Activated CD4-positive, alpha-beta T cell treated with anti-CD3 and anti-CD28 coated beads, Interleukin-2, amount 50 U/mL, for 24 hours (primary cell): ENCODE measurements around the gene PCCA.
A peak's percentile ranks its signal among the peaks of the same experiment; 100 is the strongest.
"Not testable (repeated sequence)": the region's sequence is repeated elsewhere in the genome, so short reads cannot be mapped to it uniquely, and the experiment has no call there.

Experiments used
- DNase-seq, 2 donors: peaks; one replicate each; pipeline ENCODE4 v3.0.0-alpha.2; 2020; ENCODE audit warnings: low read depth in 1 of 2, low spot score in 1 of 2

Gene PCCA

GRCh38 chr13:100564444-100565223, 475.7 kb downstream of the PCCA start:
- DNase-seq, result no peak

DNA sequence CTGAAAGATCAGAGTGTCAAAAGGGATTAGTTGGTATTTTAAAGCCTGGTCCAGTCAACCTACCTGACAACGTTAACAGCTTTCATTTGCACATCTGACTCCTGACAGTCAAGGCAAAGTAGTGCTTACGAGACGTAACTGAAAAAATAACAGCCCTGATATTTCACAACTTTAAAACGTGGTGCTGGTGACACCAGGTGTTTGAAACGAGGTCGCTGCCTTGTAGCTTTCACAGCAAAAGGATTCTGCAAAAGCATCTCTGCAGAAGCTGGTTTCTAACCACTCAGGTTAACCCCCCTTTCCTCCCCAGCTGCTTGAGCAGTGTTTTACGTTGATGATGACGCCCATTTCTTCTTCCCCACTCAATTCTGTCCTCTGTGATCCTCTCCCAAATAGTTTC, 476.4 kb downstream of the PCCA start:
- no peak for DNase-seq

- DNase-seq, result no peak
Measured at GRCh38 chr13:100566543-100566942, 477.6 kb downstream of the PCCA start.

DNA sequence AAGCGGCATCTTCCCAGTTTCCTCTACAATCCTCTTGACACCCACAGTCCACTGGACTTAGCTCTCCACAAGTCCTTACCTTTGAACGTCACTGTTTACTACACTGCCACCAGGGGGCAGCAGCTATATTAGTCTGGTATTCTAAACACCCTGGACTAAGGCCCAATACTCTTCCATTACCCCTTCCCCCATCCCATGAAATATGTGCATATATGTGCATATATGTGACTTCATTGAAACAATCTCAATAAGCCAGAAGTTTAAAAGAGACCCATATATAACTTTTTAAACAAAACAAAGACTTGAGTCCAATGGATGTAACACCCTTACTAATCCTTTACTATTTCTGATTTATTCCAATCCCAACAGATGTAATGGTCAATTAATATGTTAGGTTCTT, 484.2 kb downstream of the PCCA start:
- DNase-seq, result peak; percentile 35 to 70

DNA sequence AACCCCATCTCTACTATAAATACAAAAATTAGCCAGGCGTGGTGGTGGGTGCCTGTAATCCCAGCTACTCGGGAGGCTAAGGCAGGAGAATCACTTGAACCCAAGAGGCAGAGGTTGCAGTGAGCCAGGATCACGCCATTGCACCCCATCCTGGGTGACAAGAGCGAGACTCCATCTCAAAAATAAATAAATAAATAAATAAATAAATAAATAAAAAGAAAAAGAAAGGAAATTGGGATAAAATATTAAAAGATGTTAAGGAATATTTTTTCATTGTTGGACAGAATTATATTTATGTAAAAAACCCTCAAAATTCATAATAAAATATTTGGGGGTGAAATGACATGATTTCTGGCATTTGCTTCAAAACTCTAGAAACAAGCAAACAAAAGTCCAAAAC, 488.3 kb downstream of the PCCA start:
- not testable (repeated sequence) for DNase-seq
